Stimulated activated CD4-positive, alpha-beta T cell treated with anti-CD3 and anti-CD28 coated beads, Interleukin-12 subunit alpha, Interleukin-12 subunit beta, amount 100 ng/mL, for 24 hours (primary cell): ENCODE measurements around the gene GSN.
"Not testable (repeated sequence)": the region's sequence is repeated elsewhere in the genome, so short reads cannot be mapped to it uniquely, and the experiment has no call there.

Experiments
- DNase-seq, 2 experiments: peaks; one replicate each; pipeline ENCODE4 v3.0.0-alpha.2; 2020; ENCODE audit warnings: low read depth in 2 of 2

GSN gene

DNA sequence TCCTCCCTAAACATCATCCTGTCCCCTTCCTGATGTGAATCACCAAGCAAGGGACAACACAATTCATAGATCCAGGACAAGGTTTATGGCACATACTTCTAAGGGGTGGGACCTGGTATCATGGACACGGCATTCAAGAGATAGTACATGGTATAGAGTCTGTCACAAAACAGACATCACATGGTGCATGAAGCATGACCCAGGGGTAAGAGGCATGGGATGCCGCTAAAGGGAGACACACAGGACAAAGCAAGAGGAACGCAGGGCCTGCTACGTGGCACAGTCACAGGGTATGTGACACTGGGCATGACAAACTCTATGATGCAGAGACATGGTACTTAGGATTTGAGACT lies 20.7 kb downstream of the GSN start:
- no peak for DNase-seq

DNA sequence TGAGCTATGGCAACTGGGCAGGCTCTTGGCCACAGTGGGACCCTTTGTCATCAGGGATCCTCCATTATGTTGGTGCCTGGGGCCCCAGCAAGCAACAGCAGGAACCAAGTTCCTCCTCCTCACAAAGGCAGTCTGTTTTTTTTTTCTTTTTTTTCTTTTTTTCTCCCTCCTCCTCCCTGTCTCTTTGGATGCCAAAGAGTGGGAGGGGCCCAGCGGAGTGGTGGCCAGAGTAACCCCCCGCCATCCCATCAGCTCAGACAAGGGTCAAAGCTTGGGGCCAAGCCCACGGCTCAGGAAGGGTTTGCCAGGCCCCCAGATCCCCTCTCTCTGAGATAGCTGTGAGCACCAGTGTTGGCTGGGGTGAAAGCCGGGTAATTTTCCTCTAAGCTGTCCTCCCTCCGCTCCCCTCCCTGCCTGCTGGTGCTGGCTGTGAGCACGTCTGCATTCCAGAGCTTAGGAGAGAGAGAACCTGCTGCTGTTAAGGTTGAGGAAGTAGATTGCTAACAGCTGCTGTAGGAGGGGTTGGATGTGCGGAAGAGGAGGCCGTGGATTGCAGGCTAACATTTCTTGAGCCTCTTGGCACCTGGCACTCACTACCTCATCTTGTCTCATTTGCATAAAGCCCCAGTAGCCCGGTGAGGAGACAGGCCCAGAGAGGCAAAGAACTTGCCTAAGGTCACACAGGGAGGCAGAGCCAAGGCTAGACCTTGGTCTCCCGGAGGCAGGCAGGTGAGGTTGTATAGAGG lies 21.2 kb downstream of the GSN start:
- no peak for DNase-seq

DNA sequence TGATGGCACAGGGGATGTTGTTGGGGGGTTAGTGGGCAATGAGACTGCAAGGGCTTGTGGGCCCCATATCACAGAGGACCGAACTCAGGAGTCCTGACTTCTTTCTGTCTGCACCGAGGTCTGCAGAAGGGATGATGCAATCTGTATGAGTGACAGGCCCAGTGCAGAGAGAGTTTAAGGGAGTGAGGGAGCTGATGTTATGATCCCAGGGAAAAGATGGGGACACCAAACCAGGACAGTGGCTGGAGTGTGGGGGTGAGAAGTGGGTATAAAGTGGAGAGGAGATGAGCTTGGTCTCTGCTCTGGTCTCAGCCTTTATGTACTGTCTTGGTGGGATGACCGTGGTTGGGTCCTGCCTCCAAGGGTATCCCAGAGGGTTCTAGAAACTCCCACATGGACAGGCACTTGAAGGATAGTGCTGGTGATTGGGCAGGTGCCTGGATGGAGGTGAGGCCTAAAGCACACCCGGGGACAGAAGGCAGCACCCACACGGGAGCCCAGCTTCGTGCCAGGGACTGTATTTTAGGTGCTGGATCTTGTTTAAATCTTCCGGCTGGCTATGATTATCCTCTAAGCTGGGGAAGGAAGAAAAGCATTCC lies 21.9 kb downstream of the GSN start:
- no peak for DNase-seq

DNA sequence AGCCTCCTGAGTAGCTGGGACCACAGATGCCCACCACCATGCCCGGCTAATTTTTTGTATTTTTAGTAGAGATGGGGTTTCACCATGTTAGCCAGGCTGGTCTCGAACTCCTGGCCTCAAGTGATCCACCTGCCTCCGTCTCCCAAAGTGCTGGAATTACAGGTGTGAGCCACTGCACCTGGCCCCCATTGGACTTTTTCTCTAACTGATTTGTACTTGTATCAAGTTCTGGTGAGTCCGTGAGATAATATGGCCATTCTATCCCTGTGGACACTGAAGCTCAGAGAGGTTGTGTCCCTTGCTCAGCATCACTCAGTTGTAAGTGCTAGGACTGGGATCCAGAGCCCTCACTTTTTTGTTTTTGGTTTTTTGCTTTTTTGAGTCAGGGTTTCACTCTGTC lies 23.6 kb downstream of the GSN start:
- DNase-seq: not testable (repeated sequence)

DNA sequence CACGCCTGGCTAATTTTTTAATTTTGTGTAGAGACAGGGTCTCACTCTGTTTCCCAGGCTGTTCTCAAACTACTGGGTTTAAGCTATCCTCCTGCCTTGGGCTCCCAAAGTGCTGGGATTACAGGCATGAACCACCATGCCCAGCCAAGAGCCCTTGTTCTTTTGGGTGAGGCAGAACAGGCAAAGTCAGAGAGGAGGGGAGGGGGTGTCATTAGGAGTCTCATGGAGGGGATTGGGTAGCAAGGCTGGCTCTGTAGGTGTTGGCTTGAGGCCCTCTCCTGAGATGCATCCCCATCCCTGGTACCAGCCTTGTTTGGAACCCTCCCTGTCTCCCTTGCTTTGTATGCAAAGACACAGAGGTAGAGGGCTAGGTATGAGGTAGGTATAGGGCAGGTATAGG lies 24.1 kb downstream of the GSN start:
- DNase-seq: no peak

DNA sequence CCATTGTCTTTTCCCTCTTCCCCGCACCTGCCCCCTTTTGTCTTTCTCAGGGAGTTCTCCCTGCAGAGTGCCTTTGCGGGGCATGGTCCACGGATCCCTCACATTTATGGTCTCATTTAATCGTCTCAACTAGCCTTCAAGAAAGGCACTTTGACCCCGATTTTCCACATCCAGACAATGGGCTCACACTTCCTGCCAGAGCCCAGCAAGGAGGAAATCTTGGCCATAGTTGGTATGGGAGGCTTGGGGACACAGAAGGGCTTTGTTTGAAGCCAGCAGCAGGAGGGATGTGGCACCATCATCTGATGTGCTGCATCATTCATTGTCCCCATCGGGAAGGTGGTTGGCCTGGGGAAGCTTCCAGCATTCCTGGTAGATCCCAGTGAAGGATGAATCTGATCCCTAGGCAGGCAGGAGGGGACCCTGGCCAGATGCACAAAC lies 24.9 kb downstream of the GSN start:
- DNase-seq: no peak

DNA sequence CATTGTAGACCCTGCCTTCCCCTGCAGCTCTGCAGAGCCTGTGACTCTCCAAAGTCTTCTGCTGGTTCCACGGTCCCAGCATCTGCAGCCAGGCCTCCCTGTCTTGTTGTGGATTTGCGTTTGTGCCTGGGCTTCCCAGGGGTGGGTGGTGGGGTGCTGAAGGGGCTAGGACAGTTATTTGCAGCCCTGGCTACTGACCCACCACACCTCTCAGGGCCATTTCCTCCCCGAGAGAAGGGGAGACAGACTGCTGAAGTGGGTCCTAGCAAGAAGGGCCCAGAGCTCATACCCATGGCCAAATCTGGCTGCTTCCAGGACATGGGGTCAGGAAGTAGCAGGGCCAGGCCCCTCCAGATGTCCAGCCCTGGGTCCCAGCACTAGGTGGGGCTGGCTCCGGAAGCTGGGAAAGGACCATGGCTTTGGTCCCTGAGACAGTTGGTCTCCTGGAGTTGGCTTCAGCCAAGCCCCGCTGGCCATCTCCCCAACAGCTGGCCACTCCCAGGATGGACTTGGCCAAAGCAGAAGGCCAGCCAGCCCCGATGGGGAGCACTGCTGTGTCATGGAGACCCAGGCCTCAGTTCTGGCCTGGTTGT lies 26.3 kb downstream of the GSN start:
- DNase-seq: no peak

DNA sequence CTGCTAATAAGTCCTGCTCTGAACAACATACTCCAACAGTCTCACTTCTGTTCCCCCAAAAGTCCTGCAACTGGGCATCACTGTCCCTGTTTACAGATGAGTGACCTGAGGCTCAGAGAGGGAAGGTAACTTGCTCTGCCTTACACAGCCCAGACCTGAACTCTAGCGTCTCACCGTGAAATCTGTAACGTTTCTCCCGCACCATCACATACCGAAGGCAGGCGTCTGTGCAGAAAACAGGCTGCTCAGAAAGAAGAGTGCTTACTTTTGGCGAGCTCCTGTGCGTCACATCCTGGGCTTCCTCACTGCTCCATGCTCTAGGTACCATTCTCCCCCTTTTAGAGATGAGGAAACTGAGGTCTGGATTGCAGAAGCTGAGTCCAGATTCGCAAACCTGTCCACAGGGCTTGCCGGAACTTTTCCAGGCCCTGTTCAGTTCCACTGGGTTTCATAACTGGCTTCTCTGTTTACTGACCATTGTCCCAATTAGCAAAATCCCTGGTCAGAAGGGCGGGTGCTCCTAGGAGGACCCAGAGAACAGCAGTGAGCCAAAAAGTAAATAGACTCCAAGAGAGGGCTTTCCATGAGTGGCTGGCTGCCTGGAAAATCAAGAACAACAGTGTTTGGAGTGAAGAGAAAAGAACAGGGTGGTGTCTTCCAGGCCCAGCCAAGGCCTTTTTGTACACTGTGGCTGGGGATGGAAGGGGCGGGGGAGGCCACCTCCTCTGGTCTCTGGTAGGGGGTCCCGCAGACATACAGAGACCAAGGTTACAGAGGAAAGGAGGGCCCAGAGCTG lies 27.1 kb downstream of the GSN start:
- DNase-seq: no peak

DNA sequence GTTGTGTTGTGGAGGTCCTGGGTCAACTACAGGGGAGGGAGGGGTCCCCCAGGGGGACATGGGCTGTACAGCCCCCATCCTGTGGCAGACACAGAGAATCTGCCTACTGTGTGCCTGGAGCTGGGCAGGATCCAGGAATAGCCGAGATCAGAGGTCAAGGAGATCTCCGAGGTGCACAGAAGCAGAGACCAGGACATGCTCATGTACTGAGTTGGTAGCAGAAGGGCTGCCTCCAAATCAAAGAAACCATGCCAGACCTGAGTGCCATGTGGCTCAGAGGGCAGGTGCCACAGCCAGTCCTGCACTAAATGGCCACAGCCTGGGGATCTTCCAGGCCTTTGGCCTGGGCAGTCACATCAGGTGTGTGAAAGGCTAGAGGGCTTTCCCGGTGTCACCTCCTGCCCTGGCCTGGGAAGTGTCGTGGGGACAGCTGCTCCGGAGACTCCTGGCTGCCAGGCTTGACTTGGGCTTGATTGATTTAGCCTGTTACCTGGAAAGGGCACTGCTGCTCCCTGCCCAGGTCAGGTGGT lies 27.8 kb downstream of the GSN start:
- no peak for DNase-seq

DNA sequence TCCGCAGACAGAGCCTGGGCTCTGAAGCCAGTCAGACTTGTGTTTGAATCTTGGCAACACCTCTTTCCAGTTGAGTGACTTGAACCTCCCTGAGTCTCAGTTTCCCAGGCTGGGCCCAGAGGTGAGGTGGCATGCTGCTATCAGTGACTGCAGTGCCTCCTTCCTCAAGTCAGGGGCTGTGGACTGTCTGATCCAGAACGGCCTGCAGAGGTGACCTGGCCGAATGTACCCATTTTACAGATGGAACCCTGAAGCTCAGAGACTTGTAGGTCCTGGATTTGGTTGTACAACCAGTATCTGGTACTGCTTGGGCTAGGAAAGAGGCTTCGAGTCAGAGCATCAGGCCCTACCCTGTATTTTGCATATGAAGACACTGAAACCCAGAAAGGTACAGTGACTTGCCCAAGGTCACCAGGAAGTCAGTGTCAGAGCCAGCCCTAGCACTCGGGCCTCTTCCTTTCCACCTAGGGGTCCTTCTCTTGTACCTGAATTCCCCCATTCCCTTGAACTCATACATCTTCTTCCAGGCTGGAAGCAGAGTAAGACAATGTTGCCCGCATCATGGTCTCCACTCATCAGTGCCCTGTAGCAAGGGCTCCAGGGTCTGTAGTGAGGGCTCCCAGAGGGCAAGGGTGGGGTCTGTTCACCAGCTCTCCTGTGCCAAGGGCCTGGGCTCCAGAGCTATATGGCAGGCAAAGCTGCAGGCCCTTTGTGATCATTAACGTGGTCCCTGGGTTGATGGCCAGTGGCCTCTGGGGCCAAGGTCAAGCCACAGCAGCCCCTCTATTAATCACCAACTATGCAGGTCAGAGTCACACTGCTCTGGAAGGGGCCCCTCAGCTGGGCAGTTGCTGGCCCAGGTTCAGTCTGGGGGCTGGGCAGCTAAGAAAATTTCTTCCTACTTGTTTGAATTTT lies 28.5 kb downstream of the GSN start:
- no peak for DNase-seq

DNA sequence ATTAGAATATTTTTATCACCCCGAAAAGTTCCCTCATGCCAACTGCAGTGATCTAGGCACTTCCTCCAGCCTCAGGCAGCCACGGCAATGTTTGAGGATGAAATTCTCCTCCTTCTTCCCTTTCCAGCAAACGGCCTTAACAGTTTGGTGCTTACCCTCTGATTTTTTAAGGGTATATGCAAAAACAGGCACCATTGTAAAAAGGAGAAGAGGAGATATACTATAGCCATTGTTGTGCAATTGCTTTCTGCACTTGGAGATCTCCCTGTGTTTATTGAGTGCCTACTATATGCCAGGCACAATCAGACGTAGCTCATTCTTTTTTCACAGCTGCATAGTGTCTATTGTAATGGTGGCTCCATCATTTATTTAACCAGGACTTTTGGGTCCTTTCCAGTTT lies 29.4 kb downstream of the GSN start:
- DNase-seq: no peak

DNA sequence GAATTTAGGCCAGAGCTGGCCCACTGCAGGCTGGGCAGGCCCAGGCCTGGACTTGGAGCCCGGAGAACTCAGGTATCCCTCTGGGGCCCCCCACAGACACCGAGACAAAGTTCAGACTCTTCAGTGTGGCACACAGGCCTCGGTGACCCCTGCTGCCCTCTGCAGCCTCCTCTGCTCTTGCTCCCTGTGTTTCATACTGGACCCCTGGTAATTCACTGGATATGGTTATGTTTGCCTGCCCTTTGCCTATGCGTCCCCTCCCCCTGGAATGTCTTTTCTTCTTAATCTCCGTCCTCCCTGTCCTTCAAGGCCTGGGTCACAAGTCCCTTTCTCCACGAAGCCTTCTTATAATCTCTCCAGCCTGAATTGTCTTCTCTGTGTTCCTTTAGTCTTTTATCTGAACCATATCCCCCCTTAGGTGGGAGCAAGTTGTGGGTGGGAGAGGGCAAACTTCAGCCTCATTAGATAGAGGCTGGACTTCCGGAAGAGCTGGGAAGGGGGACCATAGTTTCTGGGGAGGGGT lies 30.1 kb downstream of the GSN start:
- no peak for DNase-seq

DNA sequence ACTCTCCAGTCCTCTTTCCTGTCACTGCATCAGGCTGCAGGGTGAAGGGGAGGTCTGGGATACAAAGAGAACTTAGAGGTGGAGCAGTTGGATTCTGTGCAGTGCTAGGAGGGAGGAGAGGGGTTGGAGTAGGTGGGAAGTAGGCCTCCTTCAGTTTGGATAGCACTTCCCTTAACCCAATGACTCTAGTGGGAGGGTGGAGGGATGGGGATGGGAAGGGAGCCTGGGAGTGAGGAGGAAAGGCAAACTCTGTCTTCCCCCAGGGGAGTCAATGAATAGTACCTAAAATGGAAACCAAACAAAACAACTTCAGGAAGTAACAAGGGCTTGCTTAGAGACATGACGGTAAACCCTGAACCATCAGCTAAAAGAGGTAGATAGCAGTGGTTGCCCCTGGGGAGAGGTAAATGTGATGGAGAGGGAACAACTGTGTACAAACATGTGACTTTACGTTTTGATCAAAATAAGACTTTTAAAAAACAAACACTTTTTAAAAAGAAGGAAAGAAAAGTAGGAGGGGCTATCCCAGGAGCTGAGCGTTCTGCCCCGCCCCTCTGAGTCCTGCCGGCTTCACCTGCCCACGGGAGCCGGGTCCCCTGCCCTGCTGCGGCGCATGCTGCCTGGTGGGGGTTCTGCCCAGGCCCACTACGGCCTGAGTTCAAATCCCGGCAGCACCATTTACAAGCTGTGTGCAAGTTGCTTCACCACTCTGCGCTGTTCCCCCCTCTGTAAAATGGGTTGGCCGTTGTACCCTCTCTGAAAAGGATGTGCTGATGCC lies 30.9 kb downstream of the GSN start:
- DNase-seq: no peak

DNA sequence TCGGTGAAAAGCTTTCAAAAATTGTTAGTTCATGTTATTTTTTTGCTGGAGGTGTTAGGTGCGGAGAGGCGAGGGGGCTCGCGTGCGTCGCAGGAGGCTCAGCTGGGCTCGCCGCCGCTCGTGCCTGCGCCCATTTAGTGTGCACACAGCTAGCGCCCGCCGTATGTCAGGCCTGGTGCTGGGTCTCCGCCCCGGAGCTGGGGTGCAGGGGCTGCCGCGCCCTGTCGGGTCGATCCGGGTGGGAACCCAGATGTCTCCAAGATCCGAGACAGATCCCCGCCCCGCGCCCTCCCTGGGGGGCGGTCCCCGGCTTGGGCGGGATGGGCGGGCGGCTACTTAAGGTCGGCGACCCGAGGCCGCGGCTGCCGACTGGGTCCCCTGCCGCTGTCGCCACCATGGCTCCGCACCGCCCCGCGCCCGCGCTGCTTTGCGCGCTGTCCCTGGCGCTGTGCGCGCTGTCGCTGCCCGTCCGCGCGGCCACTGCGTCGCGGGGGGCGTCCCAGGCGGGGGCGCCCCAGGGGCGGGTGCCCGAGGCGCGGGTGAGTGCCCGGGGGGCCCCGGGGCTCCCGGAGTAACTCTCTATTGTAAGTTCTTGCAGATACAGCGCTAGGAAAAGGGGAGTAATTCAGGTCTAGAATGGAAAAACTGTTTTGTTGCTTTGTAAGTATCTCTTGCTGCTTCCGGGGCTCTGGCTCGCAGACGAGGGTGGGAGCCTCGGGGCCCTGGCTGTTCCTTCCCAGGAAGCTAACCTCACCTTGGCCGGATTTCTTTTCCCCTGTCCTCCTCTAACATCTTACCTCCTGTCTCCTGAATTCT lies 31.7 kb downstream of the GSN start:
- DNase-seq: no peak

DNA sequence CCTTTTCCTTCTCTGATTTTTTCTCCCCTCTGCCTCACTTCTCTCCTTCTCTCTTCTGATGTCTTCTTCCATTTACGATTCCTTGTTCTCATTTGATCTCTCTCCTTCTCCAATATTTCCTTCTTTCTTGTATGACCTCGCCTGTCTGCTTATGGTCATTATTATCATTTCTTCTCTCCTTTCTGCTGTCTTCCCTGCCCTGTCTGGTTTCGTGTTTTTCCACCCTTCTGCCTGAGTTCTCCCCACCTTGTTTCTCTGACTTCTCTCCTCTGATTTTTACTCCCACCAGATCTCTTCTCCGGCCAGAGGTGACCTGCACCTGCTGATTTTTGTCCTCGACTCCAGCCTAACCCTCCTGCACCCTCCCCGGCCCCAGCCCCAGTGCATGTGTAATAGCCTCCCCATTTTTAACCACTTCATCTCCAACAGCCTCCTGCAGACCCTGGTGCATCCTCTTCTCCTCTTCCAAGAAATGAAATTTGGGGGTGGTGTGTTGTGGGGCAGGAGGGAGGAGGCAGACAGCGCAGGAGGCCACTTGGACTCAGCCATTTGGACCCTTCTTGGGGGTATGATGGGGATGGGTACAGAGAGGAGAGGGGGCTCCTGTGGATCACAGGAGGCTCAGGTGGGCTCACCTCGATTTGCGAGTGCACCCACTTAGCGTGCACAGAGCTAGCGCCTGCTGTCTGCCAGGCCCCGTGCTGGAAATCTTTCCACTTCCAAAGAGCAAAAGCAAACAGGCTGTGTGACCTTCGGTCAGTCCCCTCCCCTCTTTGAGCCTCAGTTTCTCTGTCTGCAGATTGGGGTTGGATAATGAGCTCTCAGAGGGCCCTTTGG lies 32.5 kb downstream of the GSN start:
- no peak for DNase-seq

DNA sequence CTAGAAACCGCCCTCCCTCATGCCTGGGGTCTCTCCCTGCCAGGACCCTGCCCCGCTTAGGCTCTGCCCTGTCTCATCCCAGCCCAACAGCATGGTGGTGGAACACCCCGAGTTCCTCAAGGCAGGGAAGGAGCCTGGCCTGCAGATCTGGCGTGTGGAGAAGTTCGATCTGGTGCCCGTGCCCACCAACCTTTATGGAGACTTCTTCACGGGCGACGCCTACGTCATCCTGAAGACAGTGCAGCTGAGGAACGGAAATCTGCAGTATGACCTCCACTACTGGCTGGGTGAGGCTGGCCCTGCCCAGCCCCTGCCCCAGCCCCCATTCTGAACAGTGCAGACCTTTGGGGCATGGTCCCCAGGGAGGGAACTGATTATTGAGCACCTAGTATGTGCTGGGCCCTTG lies 33.9 kb downstream of the GSN start:
- DNase-seq: no peak

DNA sequence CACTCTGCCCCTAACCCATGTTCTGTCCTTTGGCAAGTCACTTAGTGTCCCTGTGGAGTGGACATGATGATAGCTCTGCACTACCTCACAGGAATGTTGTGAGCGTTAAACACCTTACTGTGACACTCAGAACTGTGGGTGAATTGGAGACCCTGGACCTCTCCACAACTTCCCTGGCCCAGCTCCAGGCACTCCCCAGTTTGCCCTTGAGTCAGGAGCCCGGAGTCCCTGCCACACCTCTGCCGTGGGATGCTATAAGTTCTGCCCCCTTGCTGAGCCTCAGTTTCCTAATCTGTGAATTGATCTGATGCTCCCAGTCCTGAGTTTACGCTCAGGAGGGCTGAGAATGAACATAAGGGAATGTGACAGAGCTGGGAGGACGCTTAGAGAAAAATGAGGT lies 34.4 kb downstream of the GSN start:
- no peak for DNase-seq

DNA sequence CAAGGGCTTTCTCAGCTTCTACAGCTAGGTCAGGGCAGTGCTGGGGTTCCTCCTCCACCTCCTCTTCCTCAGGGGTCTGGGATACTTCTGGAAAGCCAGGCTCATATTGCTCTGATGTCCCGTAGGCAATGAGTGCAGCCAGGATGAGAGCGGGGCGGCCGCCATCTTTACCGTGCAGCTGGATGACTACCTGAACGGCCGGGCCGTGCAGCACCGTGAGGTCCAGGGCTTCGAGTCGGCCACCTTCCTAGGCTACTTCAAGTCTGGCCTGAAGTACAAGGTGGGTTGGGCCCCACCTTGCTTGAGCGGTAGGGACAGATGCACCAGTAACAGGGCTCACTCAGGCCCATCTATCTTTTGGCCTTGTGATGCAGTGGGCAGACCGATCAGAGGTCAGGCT lies 34.8 kb downstream of the GSN start:
- DNase-seq: no peak
